GM20000 (cell line): ENCODE measurements around the gene POGLUT2.
"Not testable (repeated sequence)": the region's sequence is repeated elsewhere in the genome, so short reads cannot be mapped to it uniquely, and the experiment has no call there.

Source experiments
- DNase-seq: peaks from one replicate; pipeline ENCODE4 v3.0.0; 2012; ENCODE audit warnings: low spot score
- TF ChIP-seq, protein P1 (sequence below): IDR thresholded peaks from 2 replicates; pipeline ENCODE4 v1.5.1; 2012; ENCODE audit warnings: mild to moderate bottlenecking, control low read depth; ENCODE audit errors: extremely low read depth, missing control alignments

The POGLUT2 gene

DNA sequence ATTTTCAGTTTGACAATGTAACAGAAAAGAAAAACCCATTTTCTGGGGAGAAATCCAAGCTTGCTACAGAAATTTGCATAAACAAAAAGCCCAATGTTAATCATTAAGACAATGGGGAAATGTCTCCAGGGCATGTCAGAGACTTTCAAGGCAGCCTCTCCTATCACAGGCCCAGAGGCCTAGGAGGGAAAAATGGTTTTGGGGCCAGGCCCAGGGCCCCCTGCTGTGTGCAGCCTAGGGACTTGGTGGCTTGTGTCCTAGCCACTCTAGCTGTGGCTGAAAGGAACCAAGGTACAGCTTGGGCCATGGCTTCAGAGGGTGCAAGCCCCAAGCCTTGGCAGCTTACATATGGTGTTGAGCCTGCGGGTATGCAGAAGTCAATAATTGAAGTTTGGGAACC, 17.2 kb downstream of the POGLUT2 start:
- DNase-seq = no peak
- TF ChIP-seq, protein P1, sequence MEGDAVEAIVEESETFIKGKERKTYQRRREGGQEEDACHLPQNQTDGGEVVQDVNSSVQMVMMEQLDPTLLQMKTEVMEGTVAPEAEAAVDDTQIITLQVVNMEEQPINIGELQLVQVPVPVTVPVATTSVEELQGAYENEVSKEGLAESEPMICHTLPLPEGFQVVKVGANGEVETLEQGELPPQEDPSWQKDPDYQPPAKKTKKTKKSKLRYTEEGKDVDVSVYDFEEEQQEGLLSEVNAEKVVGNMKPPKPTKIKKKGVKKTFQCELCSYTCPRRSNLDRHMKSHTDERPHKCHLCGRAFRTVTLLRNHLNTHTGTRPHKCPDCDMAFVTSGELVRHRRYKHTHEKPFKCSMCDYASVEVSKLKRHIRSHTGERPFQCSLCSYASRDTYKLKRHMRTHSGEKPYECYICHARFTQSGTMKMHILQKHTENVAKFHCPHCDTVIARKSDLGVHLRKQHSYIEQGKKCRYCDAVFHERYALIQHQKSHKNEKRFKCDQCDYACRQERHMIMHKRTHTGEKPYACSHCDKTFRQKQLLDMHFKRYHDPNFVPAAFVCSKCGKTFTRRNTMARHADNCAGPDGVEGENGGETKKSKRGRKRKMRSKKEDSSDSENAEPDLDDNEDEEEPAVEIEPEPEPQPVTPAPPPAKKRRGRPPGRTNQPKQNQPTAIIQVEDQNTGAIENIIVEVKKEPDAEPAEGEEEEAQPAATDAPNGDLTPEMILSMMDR = no peak

DNA sequence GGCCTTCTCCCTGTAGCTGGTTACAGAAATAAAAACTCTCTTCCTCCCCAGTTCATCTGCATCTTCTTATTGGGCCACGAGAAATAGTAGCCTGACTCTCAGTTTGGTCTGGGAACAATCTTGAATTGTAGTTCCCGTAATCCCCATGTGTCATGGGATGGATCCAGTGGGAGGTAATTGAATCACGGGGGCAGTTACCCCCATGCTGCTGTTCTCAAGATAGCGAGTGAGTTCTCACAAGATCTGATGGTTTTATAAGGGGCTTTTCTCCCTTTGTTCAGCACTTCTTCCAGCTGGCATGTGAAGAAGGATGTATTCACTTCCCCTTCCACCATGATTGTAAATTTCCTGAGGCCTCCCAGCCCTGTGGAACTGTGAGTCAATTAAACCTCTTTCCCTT, 18.1 kb downstream of the POGLUT2 start:
- DNase-seq = not testable (repeated sequence)

DNA sequence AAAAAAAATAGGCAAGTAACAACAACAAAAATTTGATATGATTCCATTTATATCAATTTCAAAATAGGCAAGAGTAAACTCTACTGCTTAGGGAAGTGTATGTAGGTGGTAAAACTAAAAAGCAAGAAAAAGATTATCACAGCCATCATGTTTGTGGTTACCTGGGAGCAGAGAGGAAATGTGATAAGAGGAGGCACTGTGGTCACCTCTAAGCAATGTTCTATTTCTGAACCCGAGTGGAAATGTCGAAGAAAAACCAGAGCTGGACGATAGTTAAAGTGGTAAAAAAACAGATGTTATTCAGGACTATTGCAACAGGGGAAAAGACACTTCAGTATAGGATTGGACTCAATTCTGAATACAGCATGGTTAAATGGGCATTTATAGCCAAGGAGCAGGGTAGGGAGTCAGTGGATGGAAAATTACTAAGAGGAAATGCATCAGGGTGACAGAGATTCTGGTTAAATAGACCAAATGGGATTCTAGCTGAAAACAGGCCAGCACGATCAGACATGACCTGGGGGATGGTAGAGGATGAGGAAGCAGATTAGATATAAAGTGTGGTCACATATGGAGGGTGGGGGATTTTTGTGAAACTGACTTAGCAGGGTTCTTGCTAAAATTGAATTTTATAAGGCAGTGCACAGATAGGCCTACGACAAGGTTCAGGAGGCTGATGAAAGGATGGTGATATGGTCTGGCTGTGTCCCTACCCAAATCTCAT, 19.2 kb downstream of the POGLUT2 start:
- TF ChIP-seq, protein P1 = no peak
- DNase-seq = peak; percentile 7

DNA sequence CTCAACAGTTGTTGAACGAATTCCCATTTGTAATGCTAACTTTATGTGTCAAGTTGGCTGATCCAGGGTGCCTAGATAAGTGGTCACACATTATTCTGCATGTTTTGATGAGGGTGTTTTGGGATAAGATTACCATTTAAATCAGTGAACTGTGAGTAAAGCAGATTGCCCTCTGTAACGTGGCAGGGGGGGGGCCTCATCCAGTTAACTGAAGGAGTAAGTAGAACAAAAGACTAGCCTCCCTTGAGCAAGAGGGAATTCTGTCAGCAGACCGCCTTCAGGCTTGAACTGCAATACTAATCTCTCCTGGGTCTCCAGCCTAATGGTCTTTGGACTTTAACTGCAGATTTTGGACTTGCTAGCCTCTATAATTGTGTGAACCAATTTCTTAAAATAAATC, 21.0 kb downstream of the POGLUT2 start:
- DNase-seq = no peak
- TF ChIP-seq, protein P1 = no peak

DNA sequence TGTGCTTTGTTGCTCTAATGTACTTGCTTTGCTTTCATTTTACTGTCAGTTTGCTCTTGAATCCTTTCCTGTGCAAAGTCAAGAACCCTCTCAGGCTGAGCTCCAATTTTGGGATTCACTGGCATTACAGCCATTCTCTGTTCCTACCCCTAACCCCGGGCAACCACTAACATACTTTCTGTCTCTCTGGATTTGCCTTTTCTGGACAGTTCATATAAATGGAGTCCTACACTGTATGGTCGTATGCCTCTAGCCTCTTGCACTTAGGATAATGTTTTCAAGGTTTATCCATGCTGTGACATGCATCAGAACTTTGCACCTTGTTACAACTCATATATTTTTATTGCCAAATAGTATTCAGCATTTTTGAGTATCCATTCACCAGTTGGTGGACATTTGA, 22.5 kb downstream of the POGLUT2 start:
- TF ChIP-seq, protein P1 = no peak
- no peak for DNase-seq

DNA sequence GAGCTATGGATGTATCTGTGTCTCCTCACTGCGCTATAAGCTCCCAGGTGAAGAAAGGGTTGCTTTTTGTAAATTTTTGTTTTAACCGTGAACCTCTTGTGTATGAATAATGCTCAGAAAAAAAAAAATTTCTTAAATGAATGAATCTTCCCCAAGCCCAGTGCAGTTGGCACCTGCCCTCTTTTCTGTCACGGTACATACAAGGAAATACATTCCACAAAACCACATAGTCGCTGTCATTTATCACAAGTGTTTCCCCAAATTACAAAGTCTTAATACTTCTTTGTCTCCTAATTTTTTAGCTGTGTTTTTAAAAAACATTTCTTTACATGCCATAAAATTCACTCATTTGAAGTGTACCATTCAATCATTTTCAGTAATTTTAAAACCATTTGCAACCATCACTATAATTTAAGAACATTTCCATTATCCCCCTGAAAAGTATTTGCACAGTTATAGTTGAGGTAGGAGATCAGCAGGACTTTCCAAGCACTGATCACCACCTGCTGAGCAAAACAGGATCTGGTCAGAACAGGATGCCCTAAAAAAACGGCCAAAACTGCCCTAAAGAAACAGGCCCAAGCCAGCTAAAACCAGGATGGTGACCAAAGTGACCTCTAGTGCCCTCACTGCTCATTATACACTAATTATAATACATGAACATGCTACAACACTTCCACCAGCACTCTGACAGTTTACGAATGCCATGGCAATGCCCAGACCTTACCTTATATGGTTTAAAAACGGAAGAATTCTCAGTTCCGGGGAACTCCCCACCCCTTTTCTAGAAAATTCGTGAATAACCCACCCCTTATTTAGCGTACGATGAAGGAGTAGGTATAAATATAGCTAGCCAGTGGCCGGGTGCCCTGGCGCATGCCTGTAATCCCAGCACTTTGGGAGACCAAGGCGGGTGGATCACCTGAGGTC, 23.9 kb downstream of the POGLUT2 start:
- DNase-seq = no peak
- TF ChIP-seq, protein P1 = no peak

DNA sequence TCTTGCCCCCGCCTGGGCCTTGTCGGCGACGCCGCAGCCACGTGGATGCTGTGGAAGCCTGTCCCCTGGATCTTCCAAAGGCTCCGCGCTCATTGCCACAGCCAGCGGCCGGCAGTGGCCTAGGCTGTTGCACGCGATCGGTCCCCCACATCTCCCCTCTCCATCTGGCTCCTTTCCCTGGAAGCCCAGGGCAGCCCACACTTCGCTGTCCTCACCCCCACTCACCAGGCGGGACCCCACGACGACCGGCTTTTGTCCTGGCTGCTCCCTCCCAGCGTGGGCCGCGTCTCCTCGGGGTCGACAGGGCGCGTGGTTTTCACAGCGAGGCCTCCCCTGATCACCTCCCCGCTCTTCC, 24.6 kb downstream of the POGLUT2 start:
- TF ChIP-seq, protein P1 = no peak

More for the DNA sequence above, 24.6 kb downstream of the POGLUT2 start:
- no peak for DNase-seq
